Large intestine (tissue), 3 donors: ENCODE results near the gene ARHGEF12. TPM values are rescaled to one million over a fixed set of nuclear protein-coding genes. Genes with fewer than 3 reads are reported as not detected.
A peak's percentile ranks its signal among the peaks of the same experiment; 100 is the strongest.

Experiments used
- DNase-seq, 2 donors: peaks; one replicate each; pipeline versions ENCODE4 v3.0.0 to v3.0.0-alpha.2; 2013
- H3K27ac ChIP-seq: one replicate; pipeline ENCODE4 v1.5.1; 2013; ENCODE audit warnings: low read length
- H3K27me3 ChIP-seq: 2 replicates; pipeline ENCODE4 v1.6.1; 2013; ENCODE audit warnings: low read length; ENCODE audit not compliant: control insufficient read depth, insufficient read depth
- H3K36me3 ChIP-seq: 2 replicates; pipeline ENCODE4 v1.6.1; 2013; ENCODE audit warnings: low read length; ENCODE audit not compliant: control insufficient read depth, insufficient read depth
- H3K4me1 ChIP-seq: one replicate; pipeline ENCODE4 v1.6.1; 2013; ENCODE audit warnings: low read length; ENCODE audit not compliant: control insufficient read depth, insufficient read depth
- H3K4me3 ChIP-seq: one replicate; pipeline ENCODE4 v1.5.1; 2013; ENCODE audit warnings: low read length
- H3K9me3 ChIP-seq: one replicate; pipeline ENCODE4 v1.6.1; 2013; ENCODE audit warnings: mild to moderate bottlenecking, low read depth, low read length, moderate library complexity; ENCODE audit not compliant: control insufficient read depth
- WGBS: methylation state at CpG from one replicate; pipeline ENCODE4 v1.1.5; 2013; ENCODE audit warnings: low lambda C conversion rate; ENCODE audit not compliant: insufficient coverage; 5-methylcytosine and 5-hydroxymethylcytosine counted together
- polyA plus RNA-seq: library from polyadenylated mRNA; unstranded; fragments of 120-200 nt; gene quantifications from one replicate; pipeline ENCODE4 v1.2.1, GENCODE V29; 2013

The ARHGEF12 gene
- polyA plus RNA-seq, 1 donor = 54.9 TPM

GRCh38 chr11:120332822-120333716 lies 3.1 kb upstream of the ARHGEF12 start:
- H3K27me3 ChIP-seq = no peaks in the 10 kb centered on the region
- WGBS = 100% methylated on average over 2 of the region's 5 CpGs
- H3K36me3 ChIP-seq = peaks cover 9% of the 10 kb centered on the region
- no peak overlapping the region for H3K4me3 ChIP-seq
- H3K9me3 ChIP-seq = no peaks in the 10 kb centered on the region
- no peaks in the 10 kb centered on the region for H3K4me1 ChIP-seq
- no peak for DNase-seq
- H3K27ac ChIP-seq = no peak overlapping the region

GRCh38 chr11:120333801-120334200 lies 2.4 kb upstream of the ARHGEF12 start:
- no peak overlapping the region for H3K4me3 ChIP-seq
- no CpG with 5 or more reads among the region's 1 CpG for WGBS
- H3K27me3 ChIP-seq = no peaks in the 10 kb centered on the region
- H3K36me3 ChIP-seq = peaks cover 9% of the 10 kb centered on the region
- no peak overlapping the region for H3K27ac ChIP-seq
- H3K9me3 ChIP-seq = no peaks in the 10 kb centered on the region
- H3K4me1 ChIP-seq = peaks cover 4% of the 10 kb centered on the region
- no peak for DNase-seq

GRCh38 chr11:120334332-120334731 lies 1.9 kb upstream of the ARHGEF12 start:
- Histone ChIP-seq H3K36me3 (peaks cover 9% of the 10 kb centered on the region), H3K27me3 (no peaks in the 10 kb centered on the region), H3K9me3 (no peaks in the 10 kb centered on the region), H3K4me3 (no peak overlapping the region), H3K27ac (no peak overlapping the region), H3K4me1 (peaks cover 6% of the 10 kb centered on the region)
- no peak for DNase-seq
- WGBS = 40% methylated on average over 1 of the region's 1 CpG

GRCh38 chr11:120334894-120335462 lies 1.2 kb upstream of the ARHGEF12 start:
- Histone ChIP-seq H3K27me3 (no peaks in the 10 kb centered on the region), H3K27ac (peak overlapping the region; percentile 63), H3K9me3 (no peaks in the 10 kb centered on the region), H3K36me3 (peaks cover 7% of the 10 kb centered on the region), H3K4me3 (peak overlapping the region; percentile 92), H3K4me1 (peaks cover 7% of the 10 kb centered on the region)
- 0% methylated on average over 1 of the region's 8 CpGs for WGBS
- DNase-seq = peak; percentile 73 to 80

- no peaks in the 10 kb centered on the region for H3K9me3 ChIP-seq
- peak overlapping the region; percentile 63 for H3K27ac ChIP-seq
- peak overlapping the region; percentile 92 for H3K4me3 ChIP-seq
- WGBS = no CpG with 5 or more reads among the region's 19 CpGs
- peaks cover 10% of the 10 kb centered on the region for H3K4me1 ChIP-seq
- no peak for DNase-seq
- no peaks in the 10 kb centered on the region for H3K27me3 ChIP-seq
- H3K36me3 ChIP-seq = peaks cover 3% of the 10 kb centered on the region
Measured at GRCh38 chr11:120335556-120335907, 681 bp upstream of the ARHGEF12 start.

GRCh38 chr11:120336641-120337354 lies 585 bp downstream of the ARHGEF12 start:
- DNase-seq = peak in 1 of 2 donors; percentile 35
- no peaks in the 10 kb centered on the region for H3K9me3 ChIP-seq
- H3K27me3 ChIP-seq = no peaks in the 10 kb centered on the region
- peak overlapping the region; percentile 92 for H3K4me3 ChIP-seq
- H3K4me1 ChIP-seq = peaks cover 19% of the 10 kb centered on the region
- no CpG with 5 or more reads among the region's 56 CpGs for WGBS
- H3K27ac ChIP-seq = peak overlapping the region; percentile 84
- no peaks in the 10 kb centered on the region for H3K36me3 ChIP-seq

- H3K36me3 ChIP-seq = no peaks in the 10 kb centered on the region
- no peaks in the 10 kb centered on the region for H3K27me3 ChIP-seq
- 0% methylated on average over 1 of the region's 18 CpGs for WGBS
- peak overlapping the region; percentile 84 for H3K27ac ChIP-seq
- H3K4me1 ChIP-seq = peaks cover 23% of the 10 kb centered on the region
- DNase-seq = peak in 1 of 2 donors; percentile 47
- peak overlapping the region; percentile 92 for H3K4me3 ChIP-seq
- no peaks in the 10 kb centered on the region for H3K9me3 ChIP-seq
Measured at GRCh38 chr11:120337355-120338106, 1.3 kb downstream of the ARHGEF12 start.

- no peak for DNase-seq
- Histone ChIP-seq H3K36me3 (no peaks in the 10 kb centered on the region), H3K27ac (peak overlapping the region; percentile 84), H3K27me3 (no peaks in the 10 kb centered on the region), H3K4me3 (peak overlapping the region; percentile 92), H3K9me3 (no peaks in the 10 kb centered on the region), H3K4me1 (peaks cover 23% of the 10 kb centered on the region)
- WGBS = 22% methylated on average over 5 of the region's 7 CpGs
Measured at GRCh38 chr11:120338107-120338933, 2.1 kb downstream of the ARHGEF12 start.

GRCh38 chr11:120339394-120339890 lies 3.2 kb downstream of the ARHGEF12 start:
- Histone ChIP-seq H3K36me3 (no peaks in the 10 kb centered on the region), H3K9me3 (no peaks in the 10 kb centered on the region), H3K4me3 (peak overlapping the region; percentile 8), H3K4me1 (peaks cover 29% of the 10 kb centered on the region), H3K27me3 (no peaks in the 10 kb centered on the region), H3K27ac (peak overlapping the region; percentile 19)
- WGBS = 46% methylated on average over 3 of the region's 6 CpGs
- DNase-seq = peak in 1 of 2 donors; percentile 58
